H4 (cell line): ENCODE data around the gene TMTC2. TPM values are rescaled to one million over a fixed set of nuclear protein-coding genes. Genes with fewer than 3 reads are reported as not detected.

Experiments used
- DNase-seq: peaks from one replicate; pipeline ENCODE4 v3.0.0-alpha.2; 2015; ENCODE audit warnings: low spot score
- total RNA-seq: library from RNA; depleted of rRNA; stranded (reverse); fragments of >200 nt; shearing (Covaris generic); gene quantifications from 2 replicates; pipeline ENCODE4 v1.2.3, GENCODE V29; 2014; rRNA removed

The TMTC2 gene
- total RNA-seq, result 2.6 and 4.0 TPM in 2 replicates

GRCh38 chr12:82686168-82687020 lies at the start of gene TMTC2:
Gene TMTC2, plus strand, starts transcription at chr12:82686906.
- peak; percentile 76 for DNase-seq

DNA sequence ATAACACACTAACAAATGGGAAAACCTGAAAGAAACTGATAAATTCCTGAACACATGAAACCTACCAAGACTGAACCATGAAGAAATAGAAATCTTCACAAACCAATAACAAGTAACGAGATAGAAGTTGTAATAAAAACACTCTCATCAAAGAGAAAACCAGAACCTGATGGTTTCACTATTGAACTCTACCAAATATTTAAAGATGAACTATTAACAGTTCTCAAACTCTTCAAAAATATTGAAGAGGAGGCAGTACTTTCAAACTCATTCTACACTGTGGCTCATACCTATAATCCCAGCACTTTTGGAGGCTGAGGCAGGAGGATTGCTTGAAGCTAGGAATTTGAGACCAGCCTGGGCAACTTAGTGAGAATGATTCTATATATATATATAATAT lies 48.4 kb upstream of the TMTC2 start:
- DNase-seq, result no peak

DNA sequence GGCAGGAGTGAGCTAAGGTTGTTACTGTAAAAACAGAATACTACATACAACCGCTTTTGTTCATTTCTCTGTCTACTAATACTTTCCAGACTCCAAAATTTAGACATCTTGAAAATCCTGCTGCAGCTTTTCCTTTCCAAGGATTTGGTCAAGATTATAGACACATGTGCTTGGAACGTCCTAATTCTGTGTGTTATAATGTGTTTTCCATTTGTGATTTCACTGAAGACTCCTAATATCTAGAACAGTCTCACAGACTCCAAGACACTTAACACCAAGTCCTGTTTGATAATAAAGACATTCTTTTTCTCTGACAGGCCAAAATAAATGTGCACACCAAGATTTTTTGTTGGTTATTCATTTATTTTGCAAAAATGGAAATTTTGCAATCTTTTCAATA lies 41.8 kb upstream of the TMTC2 start:
- DNase-seq, result no peak

- DNase-seq, result no peak
These were observed 41.3 kb upstream of the TMTC2 start for GRCh38 chr12:82645414-82645813.

DNA sequence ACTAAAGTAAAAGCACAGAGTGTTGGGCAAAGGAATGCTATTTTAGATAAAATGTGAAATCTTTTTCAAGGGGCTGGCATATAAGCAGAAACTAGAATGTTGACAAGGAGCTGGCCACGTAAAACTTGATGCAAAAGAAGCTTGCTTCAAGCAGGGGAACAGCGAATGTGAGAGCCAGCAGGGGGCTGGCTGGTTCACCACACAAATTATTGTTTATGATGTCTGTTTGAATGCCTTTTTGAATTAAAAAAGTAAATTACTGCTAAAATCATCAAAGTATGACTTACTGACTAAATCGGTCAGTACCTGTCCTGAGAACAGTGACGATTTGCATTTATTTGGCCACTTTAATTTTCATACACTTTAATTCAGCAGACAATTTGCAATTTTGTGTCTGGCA lies 38.9 kb upstream of the TMTC2 start:
- DNase-seq, result no peak

GRCh38 chr12:82648259-82648909 lies 38.3 kb upstream of the TMTC2 start:
- DNase-seq, result no peak

- DNase-seq, result peak; percentile 68
These were observed 35.9 kb upstream of the TMTC2 start for GRCh38 chr12:82650627-82651337.

DNA sequence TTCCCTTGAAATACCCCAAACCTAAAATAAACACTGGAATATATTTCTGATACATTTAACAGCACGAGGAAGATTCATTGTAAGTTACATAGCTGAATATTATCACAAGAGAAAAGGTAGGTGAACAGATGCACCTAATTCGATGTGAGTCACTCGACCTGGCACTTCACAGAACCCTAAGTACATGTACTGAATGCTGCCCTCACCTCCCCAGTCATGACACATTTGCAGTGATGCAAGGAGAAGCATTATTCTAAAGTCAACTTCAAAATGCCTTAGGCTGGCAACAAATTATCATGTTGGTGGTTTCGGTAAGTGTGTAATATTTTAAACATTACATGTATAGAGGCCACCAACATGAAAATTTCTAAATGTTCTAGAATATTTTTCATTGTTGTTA lies 35.2 kb upstream of the TMTC2 start:
- DNase-seq, result no peak

- DNase-seq, result no peak
These were observed 34.6 kb upstream of the TMTC2 start for GRCh38 chr12:82652071-82652470.

GRCh38 chr12:82655751-82656150 lies 31.0 kb upstream of the TMTC2 start:
- DNase-seq, result no peak

DNA sequence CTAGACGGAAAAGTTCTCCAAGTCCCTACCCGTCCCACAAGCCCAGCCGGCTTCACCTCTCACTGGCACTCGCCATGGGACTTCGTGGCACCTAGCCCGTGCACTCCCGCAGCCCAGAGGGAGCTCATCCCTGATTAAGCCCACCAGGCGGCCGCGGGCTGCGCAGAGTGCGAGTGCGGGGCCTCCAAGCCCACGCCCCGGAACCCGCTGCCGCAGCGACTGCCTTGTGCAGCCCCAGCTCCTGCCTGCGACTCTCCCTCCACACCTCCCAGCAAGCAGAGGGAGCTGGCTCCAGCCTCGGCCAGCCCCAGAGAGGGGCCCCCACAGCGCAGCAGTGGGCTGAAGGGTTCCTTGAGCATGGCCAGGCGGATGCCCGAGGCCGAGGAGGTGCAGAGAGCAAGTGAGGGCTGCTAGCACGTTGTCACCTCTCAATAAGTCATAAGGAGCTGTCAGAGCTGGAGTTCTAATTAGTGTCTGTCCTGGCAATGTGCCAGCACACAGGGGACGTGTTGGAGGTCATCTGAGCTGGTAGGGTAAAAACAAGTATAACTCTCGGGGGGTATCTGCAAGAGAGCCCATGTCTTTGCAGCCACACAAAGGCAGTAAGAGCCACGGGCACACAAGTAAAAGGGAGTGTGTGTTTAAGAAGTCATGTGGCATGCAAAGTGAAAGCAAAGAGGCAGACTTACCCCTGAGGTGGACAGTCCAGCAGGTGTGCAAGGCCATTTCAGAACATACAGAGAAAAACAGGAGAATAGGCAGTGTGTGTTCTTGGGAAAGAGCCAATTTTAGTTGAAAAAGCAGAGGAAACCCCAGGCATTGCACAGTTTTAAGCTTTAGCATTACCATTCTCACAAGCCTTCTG lies 27.1 kb upstream of the TMTC2 start:
- no peak for DNase-seq

DNA sequence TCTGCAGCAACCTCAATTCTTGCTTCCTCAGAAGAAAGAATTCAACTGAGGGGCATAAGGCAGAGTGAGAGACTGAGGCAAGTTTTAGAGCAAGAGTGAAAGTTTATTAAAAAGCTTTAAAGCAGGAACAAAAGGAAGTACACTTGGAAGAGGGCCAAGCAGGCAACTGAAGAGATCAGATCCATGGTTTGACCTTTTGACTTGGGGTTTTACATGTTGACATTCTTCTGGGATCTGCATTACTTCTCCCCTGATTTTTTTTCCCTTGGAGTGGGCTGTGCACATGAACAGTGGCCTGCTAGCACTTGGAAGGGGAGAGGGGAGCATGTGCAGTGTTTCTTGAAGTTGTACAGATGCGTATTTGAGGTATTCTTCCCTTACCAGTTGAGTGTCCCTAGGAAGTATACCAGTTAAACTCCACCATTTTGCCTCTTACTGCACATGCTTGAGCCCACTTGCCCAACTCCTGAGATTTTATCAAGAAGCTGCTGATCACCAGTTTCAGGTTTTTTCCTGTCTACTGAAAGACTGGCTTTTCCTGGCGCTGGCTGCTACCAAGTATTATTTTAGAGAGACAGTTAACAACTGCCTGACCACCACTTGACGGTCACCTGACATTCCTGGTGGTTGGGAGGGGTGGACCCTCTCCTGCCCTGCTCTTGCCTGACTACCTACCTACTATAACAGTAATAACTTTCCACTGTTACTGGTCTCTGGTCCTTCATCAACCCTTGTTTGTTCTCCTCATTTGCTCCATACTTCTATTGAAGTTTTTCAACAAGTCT lies 26.0 kb upstream of the TMTC2 start:
- no peak for DNase-seq

GRCh38 chr12:82663893-82664292 lies 22.8 kb upstream of the TMTC2 start:
- DNase-seq, result no peak

DNA sequence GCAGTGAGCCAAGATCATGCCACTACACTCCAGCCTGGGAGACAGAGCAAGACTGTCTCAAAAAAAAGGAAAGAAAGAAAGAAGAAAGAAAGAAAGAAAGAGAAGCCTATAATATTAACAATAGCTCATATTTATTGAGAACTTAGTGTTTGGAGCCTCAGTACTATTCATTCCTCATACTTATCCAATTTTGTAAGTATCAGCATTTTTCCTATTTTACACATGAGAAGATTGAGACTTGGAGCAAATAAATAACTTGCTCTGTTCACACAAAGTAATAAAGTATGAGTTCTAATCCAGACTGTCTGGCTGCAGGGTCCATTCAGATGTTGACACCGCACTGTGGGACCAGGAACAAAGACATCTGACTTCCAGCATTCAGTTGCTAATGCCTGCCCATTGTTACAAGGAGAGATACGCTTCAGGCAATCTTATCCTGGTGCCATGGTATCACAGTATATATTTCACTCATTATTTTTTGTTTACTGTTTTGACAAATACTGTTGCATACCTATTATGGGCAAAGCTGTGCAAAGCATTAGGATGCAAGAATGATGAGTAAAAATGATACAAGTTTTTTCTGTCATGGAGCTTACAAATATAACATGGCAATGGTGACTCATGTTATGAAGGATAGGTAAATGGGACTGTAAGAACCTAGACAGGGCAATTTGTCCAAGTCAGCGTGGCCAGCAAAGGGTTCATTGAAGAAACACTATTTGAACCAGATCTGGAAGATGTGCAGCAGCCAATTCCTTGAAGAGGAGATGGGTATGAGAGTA lies 21.4 kb upstream of the TMTC2 start:
- no peak for DNase-seq

- no peak for DNase-seq
These were observed 19.9 kb upstream of the TMTC2 start for GRCh38 chr12:82666830-82667229.

- DNase-seq, result no peak
These were observed 15.0 kb upstream of the TMTC2 start for GRCh38 chr12:82671673-82672195.

DNA sequence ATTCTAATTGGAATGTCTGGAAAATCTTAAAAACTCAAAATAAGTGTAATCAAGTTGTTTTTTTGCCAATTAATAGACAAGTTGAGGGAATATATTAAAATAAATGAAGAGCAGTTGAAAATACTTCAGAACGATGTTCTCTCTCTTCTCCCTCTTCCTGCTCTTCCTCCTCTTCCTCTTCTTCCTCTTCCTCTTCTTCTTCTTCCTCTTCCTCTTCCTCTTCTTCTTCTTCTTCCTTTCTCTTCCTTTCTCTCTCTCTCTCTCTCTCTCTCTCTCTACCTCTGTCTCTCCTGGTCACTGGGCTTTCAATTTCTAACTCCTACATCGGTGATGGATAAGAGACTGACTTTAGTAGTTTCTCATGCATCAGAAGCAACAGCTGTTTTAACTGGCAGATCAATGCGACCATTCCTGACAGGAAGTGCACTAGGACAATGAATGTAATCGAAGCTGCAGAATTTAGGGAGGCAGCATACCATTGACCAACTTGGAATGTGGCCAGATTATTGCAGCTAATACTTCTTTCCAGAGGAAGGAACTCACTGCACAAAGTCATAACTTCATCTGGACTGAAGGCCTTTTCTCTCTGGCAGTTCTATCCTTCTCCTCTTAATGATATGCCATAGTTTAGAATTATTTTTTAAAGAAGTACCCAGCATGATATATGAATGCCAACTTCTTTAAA lies 13.8 kb upstream of the TMTC2 start:
- no peak for DNase-seq

- DNase-seq, result no peak
These were observed 13.0 kb upstream of the TMTC2 start for GRCh38 chr12:82673698-82674097.

- no peak for DNase-seq
These were observed 11.5 kb upstream of the TMTC2 start for GRCh38 chr12:82675246-82675645.
